GM13977 (cell line): ENCODE measurements around the gene FGGY.
"Not testable (repeated sequence)": the region's sequence is repeated elsewhere in the genome, so short reads cannot be mapped to it uniquely, and the experiment has no call there.

Experiments
- DNase-seq: peaks from one replicate; pipeline ENCODE4 v3.0.0; 2012; ENCODE audit warnings: low spot score
- in situ Hi-C: fragments of 300-500 bp; cut with MboI; formaldehyde crosslinking; loops from one replicate; pipeline ENCODE4 v1.12.0; 2022; ENCODE audit warnings: low sequenced_read_pairs, low pct_unique_long_range_greater_than_20kb, mixed read lengths, inconsistent platforms; ENCODE audit not compliant: unreplicated experiment
- TF ChIP-seq, protein P1 (sequence below): IDR thresholded peaks from 2 replicates; pipeline ENCODE4 v1.5.1; 2012; ENCODE audit warnings: mild to moderate bottlenecking, control low read depth; ENCODE audit not compliant: insufficient read depth; ENCODE audit errors: extremely low read depth, missing control alignments

Gene FGGY

DNA sequence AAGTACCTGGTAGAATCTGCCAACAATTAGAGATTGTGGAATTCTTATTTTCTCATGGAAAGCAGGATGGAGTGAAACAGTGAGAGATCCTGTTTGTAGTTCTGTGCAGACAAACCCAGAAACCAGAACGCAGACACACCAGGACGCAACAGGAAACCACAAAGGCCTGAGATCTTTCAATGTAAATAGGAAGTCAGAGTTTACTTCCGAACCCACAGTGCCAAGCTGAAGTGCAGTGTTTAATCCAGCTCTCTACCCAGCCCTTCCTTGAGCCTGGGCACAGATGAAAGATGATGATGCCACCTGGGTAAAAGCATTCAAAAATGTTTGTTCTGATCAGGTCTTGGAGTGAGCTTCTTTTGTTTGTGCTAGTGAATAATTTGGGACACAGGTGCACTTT lies 273.6 kb downstream of the FGGY start:
- no peak for DNase-seq

DNA sequence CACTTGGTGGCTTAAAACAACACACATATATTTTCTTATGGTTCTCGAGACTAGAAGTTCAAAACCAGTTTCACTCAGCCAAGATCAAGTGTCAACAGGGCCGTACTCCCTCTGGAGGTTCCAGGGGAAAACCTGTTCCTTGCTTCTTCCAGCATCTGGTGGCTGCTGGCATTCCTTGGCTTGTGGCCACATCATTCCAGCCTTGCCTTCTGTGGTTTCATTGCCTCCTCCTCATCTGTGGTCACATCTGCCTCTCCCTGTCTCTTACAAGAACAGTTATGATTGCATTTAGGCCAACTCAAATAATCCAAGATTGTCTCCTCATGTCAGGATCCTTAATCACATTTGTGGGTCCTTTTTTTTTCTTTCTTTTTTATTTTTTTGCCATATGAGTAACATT lies 277.2 kb downstream of the FGGY start:
- in situ Hi-C loops, result no loop called here
- TF ChIP-seq, protein P1, sequence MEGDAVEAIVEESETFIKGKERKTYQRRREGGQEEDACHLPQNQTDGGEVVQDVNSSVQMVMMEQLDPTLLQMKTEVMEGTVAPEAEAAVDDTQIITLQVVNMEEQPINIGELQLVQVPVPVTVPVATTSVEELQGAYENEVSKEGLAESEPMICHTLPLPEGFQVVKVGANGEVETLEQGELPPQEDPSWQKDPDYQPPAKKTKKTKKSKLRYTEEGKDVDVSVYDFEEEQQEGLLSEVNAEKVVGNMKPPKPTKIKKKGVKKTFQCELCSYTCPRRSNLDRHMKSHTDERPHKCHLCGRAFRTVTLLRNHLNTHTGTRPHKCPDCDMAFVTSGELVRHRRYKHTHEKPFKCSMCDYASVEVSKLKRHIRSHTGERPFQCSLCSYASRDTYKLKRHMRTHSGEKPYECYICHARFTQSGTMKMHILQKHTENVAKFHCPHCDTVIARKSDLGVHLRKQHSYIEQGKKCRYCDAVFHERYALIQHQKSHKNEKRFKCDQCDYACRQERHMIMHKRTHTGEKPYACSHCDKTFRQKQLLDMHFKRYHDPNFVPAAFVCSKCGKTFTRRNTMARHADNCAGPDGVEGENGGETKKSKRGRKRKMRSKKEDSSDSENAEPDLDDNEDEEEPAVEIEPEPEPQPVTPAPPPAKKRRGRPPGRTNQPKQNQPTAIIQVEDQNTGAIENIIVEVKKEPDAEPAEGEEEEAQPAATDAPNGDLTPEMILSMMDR, result no peak
- DNase-seq, result no peak

More for the DNA sequence above, 273.6 kb downstream of the FGGY start:
- TF ChIP-seq, protein P1, result no peak
- in situ Hi-C loops, result no loop called here

DNA sequence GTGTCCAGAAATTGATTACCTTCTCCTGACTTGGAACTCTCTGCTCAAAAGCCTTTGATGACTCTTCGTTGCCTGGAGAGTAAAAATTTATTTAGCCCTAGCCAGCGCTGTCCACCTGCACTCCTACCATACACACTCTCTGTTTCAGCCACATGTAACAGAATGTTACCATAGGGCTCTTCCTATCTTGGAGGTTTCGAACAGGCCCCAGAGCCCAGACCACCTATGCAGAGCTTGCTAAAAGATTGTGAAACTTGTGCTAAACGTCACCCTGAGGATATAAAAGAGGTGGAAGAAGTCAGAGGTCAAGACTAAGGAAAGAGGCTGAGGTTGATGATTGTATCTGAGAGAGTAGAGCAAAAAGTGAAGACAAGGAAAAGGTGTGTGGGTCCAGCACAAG lies 280.9 kb downstream of the FGGY start:
- in situ Hi-C loops, result no loop called here
- DNase-seq, result no peak
- TF ChIP-seq, protein P1, result no peak

DNA sequence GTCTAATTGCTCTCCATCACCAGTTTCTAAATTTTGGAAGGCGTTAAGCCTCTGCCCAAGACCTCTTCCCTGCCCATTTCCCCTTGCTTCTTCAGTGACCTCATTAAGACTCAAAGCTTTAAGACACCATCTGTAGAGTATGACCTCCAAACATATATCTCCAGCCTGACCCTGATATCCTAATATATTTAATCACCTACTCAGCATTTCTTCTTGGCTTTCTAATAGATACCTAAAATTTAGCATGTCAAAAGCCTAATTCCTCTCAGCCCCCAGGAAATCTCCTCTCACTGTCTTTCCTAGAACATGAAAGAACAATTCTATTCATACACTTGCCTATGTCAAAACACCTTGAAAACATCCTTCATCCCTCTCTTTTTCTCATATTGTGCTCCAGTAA lies 282.3 kb downstream of the FGGY start:
- in situ Hi-C loops, result no loop called here
- DNase-seq, result no peak
- TF ChIP-seq, protein P1, result no peak

DNA sequence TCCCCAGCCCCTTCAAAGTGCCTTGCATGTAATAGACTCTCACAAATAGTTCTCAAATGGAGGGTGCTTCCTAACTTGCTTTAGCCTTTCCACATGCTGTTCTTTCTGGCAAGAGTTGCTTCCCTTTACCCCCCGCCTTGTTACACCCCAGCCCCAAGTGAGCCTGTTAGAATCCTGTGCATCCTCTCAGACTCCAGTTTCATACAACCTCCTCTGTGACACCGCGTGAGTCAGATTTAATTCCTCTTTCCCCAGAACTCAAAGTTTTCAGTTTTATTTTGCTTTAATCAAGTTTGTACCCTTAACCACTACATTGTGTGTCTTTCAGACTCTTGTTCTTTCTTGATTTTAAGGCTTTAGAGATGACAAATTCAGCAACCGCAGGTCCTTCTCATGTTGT lies 283.4 kb downstream of the FGGY start:
- DNase-seq, result no peak
- in situ Hi-C loops, result no loop called here
- TF ChIP-seq, protein P1, result no peak

- DNase-seq, in situ Hi-C loops: not testable (repeated sequence)
Observed at GRCh38 chr1:59592410-59592809, 295.5 kb downstream of the FGGY start.

- TF ChIP-seq, protein P1, result no peak
- DNase-seq, result no peak
- in situ Hi-C loops, result no loop called here
Observed at GRCh38 chr1:59592924-59593323, 296.0 kb downstream of the FGGY start.
